HG03066 (cell line): Measurements from ENCODE around the gene BPNT1.
"Not testable (repeated sequence)": the region's sequence is repeated elsewhere in the genome, so short reads cannot be mapped to it uniquely, and the experiment has no call there.

Source experiments
- ATAC-seq: cut with Tn5 transposase; IDR thresholded peaks from one replicate; pipeline ENCODE4 v1.9.1; 2021; ENCODE audit warnings: low read depth; ENCODE audit not compliant: unreplicated experiment

Gene BPNT1

DNA sequence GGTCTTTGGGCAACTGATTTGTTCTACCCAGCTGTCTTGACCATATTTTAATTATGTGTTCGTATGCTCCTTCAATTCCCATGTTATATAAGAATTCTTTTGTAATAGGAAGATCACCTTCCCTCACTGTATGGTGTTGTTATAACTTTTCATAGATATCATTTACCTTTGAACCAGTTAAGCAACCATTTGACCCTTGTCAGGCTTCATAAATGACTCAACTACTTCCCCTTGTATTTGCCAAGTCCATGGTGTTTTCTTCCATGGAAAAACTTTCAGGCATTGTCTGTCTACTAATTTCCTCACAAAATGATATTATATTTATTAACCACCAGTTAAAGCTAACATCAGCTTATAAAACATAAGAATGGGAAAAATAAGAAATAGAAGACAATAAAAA, 5.1 kb downstream of the BPNT1 start:
- ATAC-seq: no peak

DNA sequence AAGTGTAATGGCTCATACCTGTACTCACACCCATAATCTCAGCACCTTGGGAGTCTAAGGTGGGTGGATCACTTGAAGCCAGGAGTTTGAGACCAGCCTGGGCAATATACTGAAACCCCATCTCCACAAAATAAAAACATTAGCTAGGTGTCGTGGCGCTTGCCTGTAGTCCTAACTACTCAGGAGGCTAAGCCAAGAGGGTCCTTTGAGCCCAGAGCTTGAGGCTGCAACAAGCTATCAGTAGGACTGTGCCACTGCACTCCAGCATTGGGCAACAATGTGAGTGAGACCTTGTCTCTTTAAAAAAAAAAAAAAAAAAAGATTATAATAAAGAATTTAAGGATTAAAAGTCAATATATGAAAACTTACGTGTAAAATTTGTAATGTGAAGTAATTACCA, 11.7 kb downstream of the BPNT1 start:
- ATAC-seq: no peak

DNA sequence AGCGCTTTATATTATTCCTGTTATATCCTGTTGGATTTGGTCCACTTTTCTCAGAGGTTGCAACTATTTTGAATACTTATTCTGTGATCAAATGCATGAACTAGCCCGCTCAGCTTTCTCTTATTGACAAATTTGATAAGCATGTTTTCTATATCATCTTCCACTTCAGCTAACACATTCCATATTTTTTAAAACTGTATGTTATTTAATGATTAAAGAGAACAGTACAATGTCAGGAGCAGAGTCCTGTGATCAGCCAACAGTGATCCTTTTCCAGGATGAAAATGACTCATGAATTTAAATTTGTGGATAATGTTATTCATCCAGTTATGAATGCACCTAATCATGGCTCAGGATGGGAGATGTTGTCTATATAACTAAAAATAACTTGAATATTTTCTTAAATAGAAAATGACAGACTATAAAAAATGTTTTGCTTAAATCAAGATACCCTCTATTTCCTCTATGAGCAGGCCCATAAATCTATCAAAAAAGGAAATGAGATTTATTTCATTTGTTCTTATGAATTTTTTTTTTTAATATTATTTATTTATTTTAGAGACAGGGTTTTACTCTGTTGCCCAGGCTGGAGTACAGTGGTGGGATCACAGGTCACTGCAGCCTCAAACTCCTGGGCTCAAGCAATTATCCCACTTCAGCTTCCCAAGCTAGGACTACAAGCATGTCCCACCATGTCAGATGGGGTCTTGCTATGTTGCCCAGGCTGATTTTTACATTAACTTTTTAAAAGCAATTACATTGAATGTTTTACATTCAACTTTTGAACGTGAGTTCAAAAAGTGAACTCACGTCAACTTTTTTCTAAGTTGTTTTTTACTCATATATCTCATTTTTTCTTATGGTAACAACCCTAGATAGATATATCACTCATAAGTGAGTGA, 12.5 kb downstream of the BPNT1 start:
- ATAC-seq: no peak

DNA sequence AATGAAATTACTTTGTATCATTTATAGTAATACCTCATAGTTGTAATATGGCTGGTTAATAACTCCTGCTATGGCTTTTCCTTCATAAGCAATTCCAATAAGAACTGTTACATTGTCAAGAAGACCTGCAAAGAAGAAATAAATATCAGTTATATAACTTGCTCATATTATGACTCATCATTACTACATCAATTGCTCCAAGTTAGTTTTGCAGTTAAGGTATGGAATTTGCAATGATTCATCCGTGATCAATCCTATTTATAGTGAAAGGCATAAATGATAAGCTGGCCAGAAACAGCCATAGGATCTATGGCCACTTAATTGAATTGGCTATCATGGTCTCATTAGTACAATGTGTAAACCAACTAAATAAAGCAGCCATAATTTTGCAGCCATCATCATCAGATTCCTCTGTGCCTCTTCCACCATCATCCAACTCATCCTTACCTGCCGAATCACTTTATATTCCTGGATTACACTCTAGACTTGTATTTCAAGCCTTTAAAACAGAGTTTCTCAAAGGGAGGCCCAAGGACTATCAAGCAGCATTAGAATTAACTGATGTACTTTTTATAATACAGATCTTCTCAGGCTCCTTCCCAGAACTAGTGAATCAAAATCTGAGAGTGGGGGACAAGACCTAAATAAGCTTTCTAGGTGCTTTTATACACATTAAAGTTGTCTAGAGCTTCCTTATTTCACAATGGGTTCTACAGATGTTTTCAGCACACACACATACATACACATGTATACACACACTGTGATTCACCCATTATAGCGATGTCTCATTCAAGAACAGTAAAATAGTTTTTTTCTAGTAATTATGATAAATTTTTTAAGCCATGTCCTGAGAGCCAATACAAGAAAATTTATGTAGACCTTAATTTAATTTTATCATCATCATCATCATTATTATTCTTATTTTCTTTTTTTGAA, 22.1 kb downstream of the BPNT1 start:
- ATAC-seq: no peak

DNA sequence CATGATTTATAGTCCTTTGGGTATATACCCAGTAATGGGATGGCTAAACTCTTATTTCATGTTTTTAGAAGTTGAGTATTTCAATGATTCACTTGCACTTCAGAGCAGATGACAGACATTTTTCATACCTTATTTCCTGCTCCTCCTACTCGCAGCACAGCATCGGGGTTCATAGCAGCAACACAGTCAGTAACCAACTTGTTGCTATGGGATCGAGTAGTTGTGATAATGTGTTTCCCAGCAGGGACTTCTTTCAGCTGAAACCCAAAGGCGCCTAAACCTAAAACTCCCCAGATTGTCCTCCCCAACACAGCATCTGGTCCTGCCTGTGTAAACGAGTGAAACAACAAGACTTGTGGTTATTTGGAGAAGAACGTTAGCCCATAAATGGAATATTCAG, 27.0 kb downstream of the BPNT1 start:
- ATAC-seq: no peak

DNA sequence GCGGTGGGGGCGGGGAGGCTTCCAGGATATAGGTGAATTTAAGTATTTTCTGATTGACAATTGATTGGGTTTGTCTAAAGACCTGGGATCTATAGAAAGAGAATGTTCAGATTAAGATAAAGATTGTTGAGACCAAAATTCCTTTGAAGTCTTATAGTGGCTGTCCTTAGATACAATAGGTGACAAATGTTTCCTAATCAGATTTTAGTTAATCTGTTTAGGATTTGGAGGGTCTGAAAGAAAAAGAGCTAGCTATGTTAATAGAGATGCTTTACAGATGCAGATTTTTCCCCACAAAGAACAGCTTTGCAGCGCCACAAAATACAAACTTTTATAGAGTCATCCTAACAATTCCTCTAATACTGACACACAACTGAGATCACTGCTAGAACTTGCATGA, 28.7 kb downstream of the BPNT1 start:
- ATAC-seq: no peak

DNA sequence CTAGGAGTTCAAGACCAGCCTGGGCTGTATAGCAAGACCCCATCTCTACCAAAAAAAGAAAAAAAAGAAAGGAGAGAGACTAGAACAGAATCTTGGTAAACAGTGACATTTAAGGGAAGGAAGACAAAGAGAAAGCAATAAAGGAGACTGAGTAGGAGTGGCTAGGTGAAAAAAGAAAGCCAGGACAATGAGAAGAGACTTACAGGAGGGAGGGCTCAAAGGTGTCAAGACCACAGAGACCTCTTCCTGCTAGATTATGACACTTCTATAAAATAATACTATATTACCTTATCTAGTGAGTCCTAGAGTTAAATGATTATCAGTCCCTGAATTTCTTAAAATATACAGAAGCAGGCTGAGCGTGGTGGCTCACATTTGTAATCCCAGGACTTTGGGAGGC, 33.2 kb downstream of the BPNT1 start:
- ATAC-seq: no peak

DNA sequence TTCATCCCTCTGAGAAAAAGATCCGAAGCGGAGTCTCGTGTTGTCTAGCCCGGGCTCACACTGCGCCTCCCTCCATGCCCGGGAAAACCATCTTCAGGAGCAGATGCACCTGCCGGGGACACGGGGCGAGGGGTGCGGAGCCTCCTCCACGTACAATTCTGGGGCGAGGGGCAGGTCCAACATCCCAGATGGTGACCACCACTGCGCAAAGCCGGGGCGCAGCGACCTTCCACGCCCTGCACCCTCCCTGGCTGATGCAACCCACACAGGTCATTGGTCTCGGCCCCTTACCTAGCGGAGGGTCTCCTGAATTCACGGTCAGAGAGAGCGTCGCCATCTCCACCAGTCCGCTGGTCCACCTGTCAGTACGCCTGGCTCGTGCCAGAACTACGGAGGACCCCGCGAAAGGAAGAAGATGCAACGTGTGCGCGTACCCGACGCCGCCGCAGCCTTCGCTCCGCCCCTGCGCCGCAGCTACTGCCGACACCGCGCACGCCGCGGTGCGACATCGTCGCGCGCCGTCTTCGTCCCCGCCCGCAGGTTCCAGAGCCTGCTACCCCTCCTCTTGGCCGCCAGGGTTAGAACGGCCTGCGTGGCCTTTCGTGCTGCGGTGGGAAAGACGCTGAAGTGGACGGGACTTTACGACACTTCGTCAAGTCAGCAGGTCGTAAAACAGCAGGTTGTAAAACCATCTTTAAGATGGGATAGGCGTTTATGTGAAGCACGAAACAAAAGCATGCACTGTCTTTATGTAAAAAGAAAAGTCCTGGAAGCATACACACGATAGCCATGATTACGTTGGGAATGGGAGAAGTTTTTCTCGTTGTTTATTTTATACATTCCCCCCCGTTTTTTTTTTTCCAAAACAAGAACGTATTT, 43.3 kb downstream of the BPNT1 start, which contains the start of gene EPRS1:
EPRS1 (minus strand) TSS at position 454 of the 879 bp plus-strand sequence; CDS start at position 337, 117 bp downstream.
- ATAC-seq: peak; percentile 98

DNA sequence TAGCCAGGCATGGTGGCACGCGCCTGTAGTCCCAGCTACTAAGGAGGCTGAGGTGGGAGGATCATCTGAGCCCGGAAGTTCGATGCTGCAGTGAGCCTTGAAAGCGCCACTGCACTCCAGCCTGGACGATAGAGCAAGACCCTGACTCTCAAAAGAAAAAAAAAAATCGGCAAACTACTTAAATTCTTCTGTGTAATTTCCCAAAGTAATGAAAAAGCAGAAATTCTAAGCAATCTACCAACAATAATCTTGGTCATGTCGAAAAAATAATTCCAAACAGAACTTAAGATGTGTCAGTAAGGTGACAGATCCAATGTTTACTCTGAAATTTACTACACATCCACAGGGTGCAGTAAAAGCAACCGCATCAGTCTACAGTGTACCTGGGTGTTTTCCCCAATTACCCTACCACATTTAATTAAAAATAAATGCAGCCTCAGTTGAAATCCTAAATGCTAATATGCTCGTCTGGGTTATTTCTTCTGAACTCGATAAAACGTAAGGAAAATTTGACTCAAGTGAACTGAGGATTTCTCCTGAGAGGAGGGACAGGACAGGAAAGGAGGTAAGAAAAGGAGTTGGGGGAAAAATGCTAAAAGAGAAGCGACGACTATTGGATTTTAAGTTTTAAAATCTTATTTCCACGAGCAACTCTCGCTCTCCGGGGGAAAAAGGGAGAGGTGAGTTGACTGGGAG, 44.1 kb downstream of the BPNT1 start:
- no peak for ATAC-seq

DNA sequence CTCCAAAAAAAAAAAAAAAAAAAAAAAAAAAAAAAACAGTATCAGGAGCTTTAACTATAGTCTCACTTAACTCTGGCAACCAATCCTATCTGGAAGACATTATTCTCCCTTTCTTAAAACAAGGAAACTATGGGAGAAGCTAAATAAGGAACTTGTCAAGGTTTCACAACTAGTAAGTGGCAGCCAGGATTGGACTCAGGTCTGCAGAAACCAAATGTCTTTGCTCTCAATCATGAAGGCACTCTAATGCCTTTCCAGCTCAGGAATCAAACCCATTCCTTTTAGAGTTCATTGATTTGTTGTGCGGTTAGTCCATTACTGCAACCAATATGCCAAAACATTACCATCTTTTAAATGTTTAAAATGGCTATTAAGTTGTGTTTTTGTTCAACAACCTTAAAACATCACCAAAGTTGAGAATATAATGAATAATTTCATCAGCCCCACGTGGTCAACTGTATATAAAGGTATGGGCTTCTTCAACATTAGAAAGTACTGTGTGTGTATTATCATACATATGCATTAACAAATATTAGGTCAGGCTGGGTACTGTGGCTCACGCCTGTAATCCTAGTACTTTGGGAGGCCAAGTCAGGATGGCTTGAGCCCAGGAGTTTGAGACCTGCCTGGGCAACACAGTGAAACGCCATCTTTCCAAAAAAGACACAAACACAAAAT, 44.8 kb downstream of the BPNT1 start:
- ATAC-seq: no peak

DNA sequence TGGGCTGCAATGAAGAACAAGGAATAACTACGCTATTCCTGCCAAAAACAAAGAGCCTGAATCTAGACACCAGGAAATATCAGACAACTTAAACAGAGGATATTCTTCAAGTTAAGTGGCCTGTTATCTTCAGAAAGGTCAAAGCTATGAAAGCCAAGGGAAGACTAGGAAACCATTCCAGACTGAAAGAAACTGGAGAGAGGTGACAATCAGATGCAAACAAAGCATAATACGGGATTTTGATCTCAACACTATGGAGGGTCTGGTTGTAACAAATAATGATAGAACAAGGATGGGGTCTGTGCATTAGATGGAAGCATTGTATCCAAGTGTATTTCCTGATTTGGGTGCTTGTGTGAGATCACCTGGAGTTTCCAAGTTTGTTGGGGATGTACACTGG, 45.9 kb downstream of the BPNT1 start:
- no peak for ATAC-seq

DNA sequence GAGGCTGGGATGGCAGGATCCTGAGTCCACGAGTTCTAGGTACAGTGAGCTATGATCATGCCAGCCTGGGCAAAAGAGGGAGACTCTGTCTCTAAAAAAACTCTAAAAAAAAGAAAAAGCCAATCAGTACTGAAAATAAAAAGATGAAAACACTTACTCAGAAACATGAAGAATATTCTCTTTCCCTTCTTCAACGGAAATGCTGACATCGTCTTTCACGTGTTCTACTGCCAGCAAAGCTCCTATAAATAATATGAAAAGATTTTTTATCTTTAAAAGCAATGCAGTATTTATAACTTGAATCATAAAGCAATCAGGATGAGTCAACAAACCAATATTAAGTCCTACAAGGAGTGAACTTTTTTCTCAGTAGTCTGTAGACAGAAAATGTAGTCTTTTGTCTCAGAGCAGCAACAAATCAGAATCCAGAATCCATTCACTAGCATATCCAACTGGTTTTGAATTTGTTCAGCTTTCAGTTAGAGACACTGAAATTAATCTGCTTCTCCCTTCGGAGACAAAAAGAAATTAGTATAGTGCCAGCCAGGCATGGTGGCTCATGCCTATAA, 49.5 kb downstream of the BPNT1 start:
- ATAC-seq: no peak

DNA sequence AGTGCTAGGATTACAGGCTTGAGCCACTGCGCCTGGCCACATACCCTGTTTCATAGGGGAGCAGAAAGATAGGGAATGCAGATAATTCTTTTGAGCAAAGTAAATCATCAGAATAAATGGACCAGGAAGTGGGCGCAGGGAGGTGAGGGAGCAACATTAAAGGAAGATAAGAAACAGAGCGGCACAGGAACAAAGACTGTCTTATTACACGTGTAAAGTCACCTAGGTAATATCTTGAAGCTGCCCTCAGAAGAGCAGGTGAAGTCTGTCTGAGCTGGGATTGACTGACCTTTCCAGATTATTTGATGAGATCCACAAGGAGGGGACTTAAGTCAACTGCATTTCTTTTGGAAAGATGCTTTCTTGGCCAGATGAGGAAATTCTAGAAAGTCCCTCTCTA, 50.9 kb downstream of the BPNT1 start:
- ATAC-seq: no peak

DNA sequence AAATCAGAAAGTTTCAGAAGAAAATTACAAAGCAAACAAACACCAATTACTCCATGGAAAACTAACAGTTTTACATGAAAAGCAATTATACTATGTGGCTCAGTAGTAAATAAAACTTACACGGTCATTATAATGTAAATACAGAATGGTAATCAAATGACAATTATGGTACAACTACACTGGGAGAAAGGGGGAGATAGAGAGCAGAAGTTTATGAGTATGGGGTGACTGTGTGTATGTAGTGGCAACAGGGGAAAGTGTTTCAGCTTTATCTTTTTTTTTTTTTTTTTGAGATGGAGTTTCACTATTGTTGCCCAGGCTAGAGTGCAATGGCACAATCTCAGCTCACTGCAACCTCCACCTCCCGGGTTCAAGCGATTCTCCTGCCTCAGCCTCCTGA, 51.8 kb downstream of the BPNT1 start:
- ATAC-seq: not testable (repeated sequence)

DNA sequence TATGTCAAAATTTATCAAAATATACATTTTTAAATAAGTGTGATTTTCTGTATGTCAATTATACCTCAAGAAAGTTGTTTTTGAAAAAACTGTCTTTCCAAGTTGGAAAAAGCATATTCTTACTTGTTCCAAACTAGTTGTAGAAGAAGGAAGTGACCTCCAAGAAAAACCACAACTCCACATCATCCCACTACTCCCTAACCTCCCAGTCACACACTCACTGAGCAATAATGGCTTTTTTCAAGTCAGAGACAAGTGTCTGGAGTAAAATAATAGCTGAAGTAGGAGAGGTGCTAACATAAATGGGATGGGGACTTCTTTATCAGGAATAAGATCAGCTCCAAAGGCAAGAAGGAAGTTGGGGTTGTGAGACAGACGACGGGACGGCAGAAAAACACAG, 56.7 kb downstream of the BPNT1 start:
- no peak for ATAC-seq

DNA sequence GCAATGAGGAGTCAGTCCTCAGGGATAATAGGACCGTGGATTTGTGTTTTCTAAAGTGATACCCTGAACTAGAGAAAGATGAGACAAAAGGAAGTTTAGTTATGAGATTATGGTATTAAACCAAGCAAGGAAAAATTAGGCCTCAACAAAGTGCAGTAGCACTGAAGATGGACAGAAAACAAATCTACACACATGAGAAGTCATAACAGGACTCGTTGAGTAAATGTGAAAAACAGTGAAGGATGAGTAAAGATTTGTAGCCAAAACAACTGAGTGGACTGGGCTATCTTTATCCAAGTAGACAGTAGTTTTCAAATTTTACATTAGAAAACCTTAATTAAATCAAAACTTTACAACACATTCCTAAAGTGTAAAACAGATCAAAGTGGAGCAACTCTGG, 58.3 kb downstream of the BPNT1 start:
- ATAC-seq: no peak

DNA sequence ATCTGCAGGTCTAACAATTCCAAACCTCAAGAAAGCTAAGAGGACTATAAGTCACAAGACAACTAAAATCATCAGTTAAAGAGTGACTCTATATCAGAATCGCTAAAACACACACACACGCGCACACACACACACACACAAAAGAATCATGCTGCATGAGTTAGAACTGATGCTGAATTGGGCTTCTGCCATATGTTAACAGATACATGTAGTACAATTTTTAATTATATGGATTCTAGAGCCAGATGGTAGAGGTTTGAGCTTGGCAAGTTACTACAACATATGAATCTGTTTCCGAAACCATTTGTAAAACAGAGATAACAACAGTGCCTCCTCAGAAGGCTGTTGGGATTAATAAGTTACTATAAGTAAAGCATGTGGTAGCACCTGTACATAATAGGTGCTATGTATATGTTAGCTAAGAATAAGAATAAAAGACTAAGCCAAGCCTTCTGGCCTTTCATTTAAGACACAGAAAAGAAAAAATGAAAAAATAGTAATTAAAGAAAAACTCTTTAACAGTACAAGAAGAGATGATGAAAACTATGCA, 61.2 kb downstream of the BPNT1 start:
- ATAC-seq: no peak

DNA sequence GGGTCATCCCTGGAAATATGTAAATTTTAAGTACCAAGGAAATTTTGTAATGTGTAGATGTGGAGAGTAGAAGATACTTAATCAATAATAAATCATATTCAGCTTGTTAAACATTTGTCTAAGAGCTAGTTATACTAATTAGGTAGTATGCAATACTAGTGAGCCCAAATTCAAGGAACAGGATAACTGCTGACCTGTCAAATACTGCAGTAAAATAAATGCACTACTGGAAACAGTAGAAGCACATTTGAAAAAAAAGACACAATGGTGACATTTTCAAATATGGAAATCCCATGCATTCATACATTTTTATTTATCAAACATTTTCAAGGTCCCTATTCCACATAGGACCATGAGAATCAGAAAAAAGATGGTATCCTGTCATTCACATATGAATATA, 70.5 kb downstream of the BPNT1 start:
- no peak for ATAC-seq

DNA sequence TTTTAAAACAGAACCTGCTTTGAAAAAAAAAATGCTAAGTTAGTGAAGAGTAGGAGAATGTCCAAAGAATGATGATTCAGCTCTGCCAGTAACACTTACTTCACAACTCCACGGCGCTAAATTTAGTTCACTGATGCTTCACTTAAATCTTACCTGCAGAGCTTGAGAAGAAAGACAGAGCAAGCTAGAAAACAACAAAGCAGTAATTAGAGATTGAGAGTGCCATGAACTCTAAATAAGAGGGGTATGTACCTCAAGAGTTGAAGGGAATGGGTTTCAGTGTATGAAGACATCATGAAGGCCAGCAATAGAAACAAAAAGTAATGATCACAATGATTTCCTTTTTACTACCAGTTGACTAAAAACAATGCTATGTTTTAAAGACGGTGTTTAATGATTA, 76.1 kb downstream of the BPNT1 start:
- ATAC-seq: peak; percentile 62
